Uterus (tissue), 2 donors: ENCODE data around the gene PLXNB1.

Source experiments
- CTCF ChIP-seq, 4 experiments: fragments of 200-600 bp in 2 of 4; fragments of 450-650 bp in 2 of 4; sonication (generic) in 2 of 4; IDR thresholded peaks; one replicate each; pipeline ENCODE4 v1.5.1; 2016 to 2019; ENCODE audit warnings: antibody characterized with exemption in 4 of 4, mild to moderate bottlenecking in 2 of 4, moderate library complexity in 1 of 4
- POLR2A ChIP-seq, 2 donors: fragments of 450-650 bp; IDR thresholded peaks; one replicate each; pipeline ENCODE4 v1.6.1; 2016; ENCODE audit warnings: antibody characterized with exemption in 2 of 2, mild to moderate bottlenecking in 1 of 2, moderate library complexity in 1 of 2

GRCh38 chr3:48367201-48367600 lies 62.7 kb downstream of the PLXNB1 start:
- TF ChIP-seq CTCF (IDR thresholded peaks at IDR 0.05) = no peak
- TF ChIP-seq POLR2A (IDR thresholded peaks at IDR 0.05) = no peak
